Transverse colon (tissue), 4 donors: ENCODE measurements around the gene JMJD1C. TPM values are rescaled to one million over a fixed set of nuclear protein-coding genes. Genes with fewer than 3 reads are reported as not detected.

Source experiments
- DNase-seq: peaks from one replicate; pipeline ENCODE4 v3.0.0-alpha.2; 2019
- H3K27ac ChIP-seq, 4 donors: fragments of 200-600 bp; sonication (generic); 2 replicates each; pipeline ENCODE4 v1.5.1; 2016 to 2018; ENCODE audit warnings: inconsistent platforms in 4 of 4
- H3K27me3 ChIP-seq: fragments of 200-600 bp; sonication (generic); 2 replicates; pipeline ENCODE4 v1.5.1; 2017; ENCODE audit warnings: inconsistent platforms
- H3K36me3 ChIP-seq, 4 donors: fragments of 200-600 bp; sonication (generic); 2 replicates each; pipeline ENCODE4 v1.5.1; 2017 to 2019; ENCODE audit warnings: inconsistent platforms in 4 of 4
- H3K4me1 ChIP-seq, 4 donors: fragments of 200-600 bp; sonication (generic); 2 replicates each; pipeline ENCODE4 v1.5.1; 2017 to 2020; ENCODE audit warnings: inconsistent platforms in 4 of 4
- H3K4me3 ChIP-seq, 4 donors: fragments of 200-600 bp; sonication (generic); 1 replicate in 1 of 4; 2 replicates in 3 of 4; pipeline versions ENCODE4 v1.5.1 to v1.6.1; 2017 to 2019; ENCODE audit warnings: inconsistent platforms in 4 of 4
- H3K9me3 ChIP-seq, 2 donors: fragments of 200-600 bp; sonication (generic); 2 replicates each; pipeline ENCODE4 v1.5.1; 2017 to 2019; ENCODE audit warnings: inconsistent platforms in 2 of 2
- CTCF ChIP-seq, 5 experiments: fragments of 200-600 bp in 3 of 5; fragments of 450-650 bp in 2 of 5; sonication (generic) in 3 of 5; IDR thresholded peaks; 1 replicate in 2 of 5; 2 replicates in 3 of 5; pipeline ENCODE4 v1.5.1; 2016 to 2017; ENCODE audit warnings: antibody characterized with exemption in 5 of 5, inconsistent platforms in 3 of 5, mild to moderate bottlenecking in 2 of 5, moderate library complexity in 1 of 5
- EP300 ChIP-seq: sonication (generic); formaldehyde crosslinking; IDR thresholded peaks from one replicate; pipeline ENCODE4 v1.6.1; 2017; ENCODE audit warnings: antibody characterized with exemption, low read depth
- POLR2A ChIP-seq: fragments of 450-650 bp; IDR thresholded peaks from one replicate; pipeline ENCODE4 v1.6.1; 2016; ENCODE audit warnings: antibody characterized with exemption, mild to moderate bottlenecking, moderate library complexity
- POLR2AphosphoS5 ChIP-seq, 3 donors: sonication (generic); formaldehyde crosslinking; IDR thresholded peaks; one replicate each; pipeline ENCODE4 v1.6.1; 2016; ENCODE audit warnings: antibody characterized with exemption in 3 of 3
- WGBS, 2 donors: methylation state at CpG; one replicate each; pipeline ENCODE4 v1.1.5; 2018; ENCODE audit warnings: low coverage in 1 of 2; 5-methylcytosine and 5-hydroxymethylcytosine counted together
- in situ Hi-C, 4 donors: fragments of 200-750 bp; cut with MboI; loops; one replicate each; pipeline versions ENCODE4 v1.15.0 to v1.15.1; 2017; ENCODE audit warnings: low sequenced_read_pairs in 3 of 4, low pct_ligation_motif_present in 1 of 4, low pct_unique_long_range_greater_than_20kb in 1 of 4
- intact Hi-C: fragments of 100-400 bp; cut with DNase I; formaldehyde crosslinking; loops from one replicate; pipeline ENCODE4 v1.15.1; 2023; ENCODE audit warnings: low total_unique reads
- total RNA-seq, 4 donors: library from RNA; depleted of rRNA; stranded (reverse); fragments of >200 nt; gene quantifications; one replicate each; pipeline ENCODE4 v1.1.0, GENCODE V29; 2016

The JMJD1C gene
- total RNA-seq, 4 donors from 2014 or later: 56.7 to 128 (median 78.9) TPM

GRCh38 chr10:63414481-63415260 lies 51.1 kb downstream of the JMJD1C start:
- no peaks in the 10 kb centered on the region for H3K9me3 ChIP-seq
- intact Hi-C loops: no loop called here
- in situ Hi-C loops: no loop called here
- no peaks in the 10 kb centered on the region for H3K36me3 ChIP-seq
- H3K4me1 ChIP-seq: peaks cover 0 to 16% (median 9%) of the 10 kb centered on the region in 4 donors
- H3K27me3 ChIP-seq: no peaks in the 10 kb centered on the region
- TF ChIP-seq POLR2A (no peak), EP300 (no peak), CTCF (IDR thresholded peaks at IDR 0.05) (no peak), POLR2AphosphoS5 (IDR thresholded peaks at IDR 0.05) (no peak)
- H3K27ac ChIP-seq: no peak overlapping the region
- no peak for DNase-seq
- no peak overlapping the region for H3K4me3 ChIP-seq
- 91 to 95% methylated on average over 6 to 7 of the region's 7 CpGs for WGBS, 2 donors

- 88 to 94% methylated on average over 3 of the region's 3 CpGs for WGBS, 2 donors
- Histone ChIP-seq H3K36me3 (no peaks in the 10 kb centered on the region), H3K27ac (no peak overlapping the region), H3K27me3 (no peaks in the 10 kb centered on the region), H3K4me1 (peaks cover 0 to 17% (median 9%) of the 10 kb centered on the region in 4 donors), H3K9me3 (no peaks in the 10 kb centered on the region), H3K4me3 (no peak overlapping the region)
- intact Hi-C loops (no loop called here), in situ Hi-C loops (no loop called here)
- DNase-seq: no peak
- TF ChIP-seq CTCF (IDR thresholded peaks at IDR 0.05) (no peak), EP300 (no peak), POLR2AphosphoS5 (IDR thresholded peaks at IDR 0.05) (no peak), POLR2A (no peak)
Measured at GRCh38 chr10:63413429-63413828, 52.3 kb downstream of the JMJD1C start.

GRCh38 chr10:63412304-63412703 lies 53.5 kb downstream of the JMJD1C start:
- no peak for DNase-seq
- Histone ChIP-seq H3K27me3 (no peaks in the 10 kb centered on the region), H3K9me3 (no peaks in the 10 kb centered on the region), H3K27ac (no peak overlapping the region), H3K36me3 (no peaks in the 10 kb centered on the region), H3K4me1 (peaks cover 0 to 17% (median 9%) of the 10 kb centered on the region in 4 donors), H3K4me3 (no peak overlapping the region)
- no peak for TF ChIP-seq POLR2A
- TF ChIP-seq POLR2AphosphoS5 (IDR thresholded peaks at IDR 0.05): no peak
- no peak for TF ChIP-seq EP300
- TF ChIP-seq CTCF (IDR thresholded peaks at IDR 0.05): no peak
- in situ Hi-C loops (no loop called here), intact Hi-C loops (no loop called here)
- 94% methylated on average over 5 of the region's 5 CpGs for WGBS, 2 donors

GRCh38 chr10:63410633-63411032 lies 55.1 kb downstream of the JMJD1C start:
- Histone ChIP-seq H3K27me3 (no peaks in the 10 kb centered on the region), H3K27ac (no peak overlapping the region), H3K4me3 (no peak overlapping the region), H3K36me3 (no peaks in the 10 kb centered on the region), H3K9me3 (no peaks in the 10 kb centered on the region), H3K4me1 (peaks cover 0 to 13% (median 3%) of the 10 kb centered on the region in 4 donors)
- 98 to 100% methylated on average over 1 of the region's 1 CpG for WGBS, 2 donors
- TF ChIP-seq POLR2AphosphoS5 (IDR thresholded peaks at IDR 0.05) (no peak), POLR2A (no peak), EP300 (no peak), CTCF (IDR thresholded peaks at IDR 0.05) (no peak)
- in situ Hi-C loops: no loop called here
- DNase-seq: no peak
- intact Hi-C loops: no loop called here
